Neural progenitor cell (in vitro differentiated cells): ENCODE data around the gene YWHAH.

Experiments
- EZH2 ChIP-seq: fragments of 200-600 bp; sonication (generic); IDR thresholded peaks from 2 replicates; pipeline ENCODE4 v1.6.1; 2017; ENCODE audit warnings: antibody characterized with exemption, mild to moderate bottlenecking, moderate library complexity
- TF ChIP-seq, protein P1 (sequence below): fragments of 200-600 bp; sonication (generic); IDR thresholded peaks from 2 replicates; pipeline ENCODE4 v1.5.1; 2017; ENCODE audit warnings: antibody characterized with exemption, mild to moderate bottlenecking

DNA sequence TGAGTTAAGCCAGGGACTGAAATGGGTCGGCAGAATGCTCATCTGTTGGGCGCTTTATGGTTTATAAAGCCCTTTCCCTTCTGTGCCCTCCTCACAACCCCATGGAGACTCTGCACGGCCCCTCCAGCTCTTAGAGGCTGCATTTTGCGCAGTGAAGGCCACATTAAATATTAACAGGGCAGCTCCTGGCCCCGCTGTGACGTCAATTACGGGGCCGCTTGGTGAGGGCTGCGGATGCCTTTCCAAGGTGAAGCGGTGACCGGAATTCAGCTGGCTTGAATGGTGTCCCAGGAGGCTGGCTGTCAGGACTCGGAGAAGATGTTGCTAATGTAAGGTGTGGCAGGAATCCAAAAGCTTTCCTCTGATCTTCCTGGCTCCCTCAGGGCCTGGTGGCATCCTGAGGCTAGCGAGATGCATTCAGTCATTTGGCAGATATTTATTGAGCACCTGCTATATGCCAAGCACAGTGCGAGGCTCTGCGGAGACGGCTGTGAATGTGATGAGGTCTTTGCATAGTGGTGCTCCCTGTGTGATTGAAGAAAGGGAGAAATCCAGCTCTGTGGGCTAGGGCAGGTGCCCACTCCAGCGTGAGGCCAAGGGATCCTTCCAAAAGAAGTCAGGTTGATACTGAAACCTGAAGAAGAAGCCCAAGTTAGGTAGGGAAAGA is 10.4 kb upstream of the YWHAH start:
- TF ChIP-seq, protein P1, sequence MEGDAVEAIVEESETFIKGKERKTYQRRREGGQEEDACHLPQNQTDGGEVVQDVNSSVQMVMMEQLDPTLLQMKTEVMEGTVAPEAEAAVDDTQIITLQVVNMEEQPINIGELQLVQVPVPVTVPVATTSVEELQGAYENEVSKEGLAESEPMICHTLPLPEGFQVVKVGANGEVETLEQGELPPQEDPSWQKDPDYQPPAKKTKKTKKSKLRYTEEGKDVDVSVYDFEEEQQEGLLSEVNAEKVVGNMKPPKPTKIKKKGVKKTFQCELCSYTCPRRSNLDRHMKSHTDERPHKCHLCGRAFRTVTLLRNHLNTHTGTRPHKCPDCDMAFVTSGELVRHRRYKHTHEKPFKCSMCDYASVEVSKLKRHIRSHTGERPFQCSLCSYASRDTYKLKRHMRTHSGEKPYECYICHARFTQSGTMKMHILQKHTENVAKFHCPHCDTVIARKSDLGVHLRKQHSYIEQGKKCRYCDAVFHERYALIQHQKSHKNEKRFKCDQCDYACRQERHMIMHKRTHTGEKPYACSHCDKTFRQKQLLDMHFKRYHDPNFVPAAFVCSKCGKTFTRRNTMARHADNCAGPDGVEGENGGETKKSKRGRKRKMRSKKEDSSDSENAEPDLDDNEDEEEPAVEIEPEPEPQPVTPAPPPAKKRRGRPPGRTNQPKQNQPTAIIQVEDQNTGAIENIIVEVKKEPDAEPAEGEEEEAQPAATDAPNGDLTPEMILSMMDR, result no peak
- TF ChIP-seq EZH2, result no peak
